ENCODE measurements around the gene ZPBP2. TPM values are rescaled to one million over a fixed set of nuclear protein-coding genes. Genes with fewer than 3 reads are reported as not detected.

The ZPBP2 gene
- total and polyA plus RNA-seq, 2 of the 13 experiments (the other 11 are each of a cell fraction or from before 2014, with no cell fraction given) = not detected

DNA sequence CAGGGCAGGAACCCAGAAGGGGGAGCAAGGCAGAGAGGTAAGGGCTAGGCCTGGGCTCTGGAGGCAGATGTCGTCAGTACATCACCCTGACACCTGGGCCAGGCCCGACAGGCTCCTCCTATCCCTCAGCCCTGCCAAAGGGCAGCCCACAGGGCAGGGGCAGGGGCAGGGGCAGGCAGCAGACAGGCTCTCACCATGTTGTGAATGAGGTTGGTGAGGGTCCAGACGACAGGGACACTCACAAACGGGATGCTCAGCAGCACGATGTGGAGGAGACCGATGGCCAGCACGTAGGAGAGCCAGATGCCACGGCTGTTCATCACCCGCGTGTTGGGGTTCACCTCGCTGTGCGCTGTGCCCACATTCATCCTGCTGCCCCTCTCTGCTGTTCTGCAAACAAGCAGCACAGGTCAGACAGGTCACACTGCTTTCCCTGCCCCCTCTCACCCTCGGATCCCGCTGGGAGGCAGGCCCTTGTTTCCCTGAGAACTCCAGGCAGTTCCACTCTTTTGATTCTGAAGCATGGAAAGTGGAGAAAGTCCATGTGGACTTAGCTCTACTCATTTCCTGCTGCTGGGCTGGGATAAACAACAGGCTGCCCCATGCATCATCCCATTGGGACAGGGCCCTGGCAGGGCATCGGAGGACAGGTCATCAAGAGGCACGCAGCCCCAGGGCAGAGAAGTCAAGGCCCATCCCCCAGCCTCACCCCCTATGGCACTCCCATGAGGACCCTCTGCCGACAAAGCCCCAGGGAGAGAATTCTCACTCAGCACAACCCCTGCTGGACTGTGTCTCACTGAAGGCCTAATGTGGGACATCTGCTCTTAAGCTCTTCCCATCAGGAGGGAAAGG, 56.1 kb downstream of the ZPBP2 start (continued):
- TF ChIP-seq, protein P1, sequence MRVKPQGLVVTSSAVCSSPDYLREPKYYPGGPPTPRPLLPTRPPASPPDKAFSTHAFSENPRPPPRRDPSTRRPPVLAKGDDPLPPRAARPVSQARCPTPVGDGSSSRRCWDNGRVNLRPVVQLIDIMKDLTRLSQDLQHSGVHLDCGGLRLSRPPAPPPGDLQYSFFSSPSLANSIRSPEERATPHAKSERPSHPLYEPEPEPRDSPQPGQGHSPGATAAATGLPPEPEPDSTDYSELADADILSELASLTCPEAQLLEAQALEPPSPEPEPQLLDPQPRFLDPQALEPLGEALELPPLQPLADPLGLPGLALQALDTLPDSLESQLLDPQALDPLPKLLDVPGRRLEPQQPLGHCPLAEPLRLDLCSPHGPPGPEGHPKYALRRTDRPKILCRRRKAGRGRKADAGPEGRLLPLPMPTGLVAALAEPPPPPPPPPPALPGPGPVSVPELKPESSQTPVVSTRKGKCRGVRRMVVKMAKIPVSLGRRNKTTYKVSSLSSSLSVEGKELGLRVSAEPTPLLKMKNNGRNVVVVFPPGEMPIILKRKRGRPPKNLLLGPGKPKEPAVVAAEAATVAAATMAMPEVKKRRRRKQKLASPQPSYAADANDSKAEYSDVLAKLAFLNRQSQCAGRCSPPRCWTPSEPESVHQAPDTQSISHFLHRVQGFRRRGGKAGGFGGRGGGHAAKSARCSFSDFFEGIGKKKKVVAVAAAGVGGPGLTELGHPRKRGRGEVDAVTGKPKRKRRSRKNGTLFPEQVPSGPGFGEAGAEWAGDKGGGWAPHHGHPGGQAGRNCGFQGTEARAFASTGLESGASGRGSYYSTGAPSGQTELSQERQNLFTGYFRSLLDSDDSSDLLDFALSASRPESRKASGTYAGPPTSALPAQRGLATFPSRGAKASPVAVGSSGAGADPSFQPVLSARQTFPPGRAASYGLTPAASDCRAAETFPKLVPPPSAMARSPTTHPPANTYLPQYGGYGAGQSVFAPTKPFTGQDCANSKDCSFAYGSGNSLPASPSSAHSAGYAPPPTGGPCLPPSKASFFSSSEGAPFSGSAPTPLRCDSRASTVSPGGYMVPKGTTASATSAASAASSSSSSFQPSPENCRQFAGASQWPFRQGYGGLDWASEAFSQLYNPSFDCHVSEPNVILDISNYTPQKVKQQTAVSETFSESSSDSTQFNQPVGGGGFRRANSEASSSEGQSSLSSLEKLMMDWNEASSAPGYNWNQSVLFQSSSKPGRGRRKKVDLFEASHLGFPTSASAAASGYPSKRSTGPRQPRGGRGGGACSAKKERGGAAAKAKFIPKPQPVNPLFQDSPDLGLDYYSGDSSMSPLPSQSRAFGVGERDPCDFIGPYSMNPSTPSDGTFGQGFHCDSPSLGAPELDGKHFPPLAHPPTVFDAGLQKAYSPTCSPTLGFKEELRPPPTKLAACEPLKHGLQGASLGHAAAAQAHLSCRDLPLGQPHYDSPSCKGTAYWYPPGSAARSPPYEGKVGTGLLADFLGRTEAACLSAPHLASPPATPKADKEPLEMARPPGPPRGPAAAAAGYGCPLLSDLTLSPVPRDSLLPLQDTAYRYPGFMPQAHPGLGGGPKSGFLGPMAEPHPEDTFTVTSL (CRISPR knock-in tag; IDR thresholded peaks at IDR 0.05; ENCODE audit: borderline replicate concordance) = peak; percentile 98
- TF ChIP-seq JUNB (CRISPR knock-in tag; IDR thresholded peaks at IDR 0.05; ENCODE audit: borderline replicate concordance) (peak; percentile 85), ARNT2 (CRISPR knock-in tag; IDR thresholded peaks at IDR 0.05; ENCODE audit: low read depth) (peak; percentile 99), ERF (CRISPR knock-in tag; IDR thresholded peaks at IDR 0.05) (peak; percentile 100), RXRB (CRISPR knock-in tag; IDR thresholded peaks at IDR 0.05; ENCODE audit: borderline replicate concordance) (peak; percentile 99), MEIS2 (CRISPR knock-in tag; IDR thresholded peaks at IDR 0.05) (peak; percentile 99), BCL6 (CRISPR knock-in tag; IDR thresholded peaks at IDR 0.05) (peak; percentile 92), AGO2 (optimal IDR thresholded peaks at IDR 0.05; ENCODE audit: low read depth, low read length) (peak; percentile 77), ZNF432 (CRISPR knock-in tag; IDR thresholded peaks at IDR 0.05; ENCODE audit: borderline replicate concordance) (no peak), PITX1 (CRISPR knock-in tag; IDR thresholded peaks at IDR 0.05) (peak; percentile 94), KLF16 (CRISPR knock-in tag; IDR thresholded peaks at IDR 0.05) (peak in 1 of 2 experiments; percentile 97; a peak in 2 of 4 replicates), ZSCAN20 (CRISPR knock-in tag; IDR thresholded peaks at IDR 0.05; ENCODE audit: borderline replicate concordance) (peak; percentile 78; the same call in 1 of the 2 replicates)
- TF ChIP-seq, protein P2, sequence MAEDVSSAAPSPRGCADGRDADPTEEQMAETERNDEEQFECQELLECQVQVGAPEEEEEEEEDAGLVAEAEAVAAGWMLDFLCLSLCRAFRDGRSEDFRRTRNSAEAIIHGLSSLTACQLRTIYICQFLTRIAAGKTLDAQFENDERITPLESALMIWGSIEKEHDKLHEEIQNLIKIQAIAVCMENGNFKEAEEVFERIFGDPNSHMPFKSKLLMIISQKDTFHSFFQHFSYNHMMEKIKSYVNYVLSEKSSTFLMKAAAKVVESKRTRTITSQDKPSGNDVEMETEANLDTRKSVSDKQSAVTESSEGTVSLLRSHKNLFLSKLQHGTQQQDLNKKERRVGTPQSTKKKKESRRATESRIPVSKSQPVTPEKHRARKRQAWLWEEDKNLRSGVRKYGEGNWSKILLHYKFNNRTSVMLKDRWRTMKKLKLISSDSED (CRISPR knock-in tag; IDR thresholded peaks at IDR 0.05) = 0 out of 2 replicates have a peak, but pooled peaks have one; percentile 45
- TF ChIP-seq, protein P3, sequence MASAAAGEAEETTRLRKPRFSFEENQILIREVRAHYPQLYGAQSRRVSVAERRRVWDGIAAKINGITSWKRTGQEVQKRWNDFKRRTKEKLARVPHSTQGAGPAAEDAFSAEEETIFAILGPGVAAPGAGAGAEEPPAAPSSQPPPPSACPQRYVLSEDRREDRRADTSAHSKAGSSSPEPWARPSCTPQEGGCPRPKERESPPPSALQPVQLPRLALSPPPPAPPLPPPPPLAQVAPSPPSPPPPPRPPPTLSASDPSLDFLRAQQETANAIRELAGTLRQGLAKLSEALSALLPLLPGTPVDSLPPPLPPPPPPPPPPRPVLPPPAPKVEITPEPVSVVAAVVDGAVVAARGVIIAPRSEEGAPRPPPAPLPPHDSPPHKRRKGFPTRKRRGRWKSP (CRISPR knock-in tag; IDR thresholded peaks at IDR 0.05) = peak; percentile 88; the same call in 1 of the 2 replicates
- TF ChIP-seq, protein P4, sequence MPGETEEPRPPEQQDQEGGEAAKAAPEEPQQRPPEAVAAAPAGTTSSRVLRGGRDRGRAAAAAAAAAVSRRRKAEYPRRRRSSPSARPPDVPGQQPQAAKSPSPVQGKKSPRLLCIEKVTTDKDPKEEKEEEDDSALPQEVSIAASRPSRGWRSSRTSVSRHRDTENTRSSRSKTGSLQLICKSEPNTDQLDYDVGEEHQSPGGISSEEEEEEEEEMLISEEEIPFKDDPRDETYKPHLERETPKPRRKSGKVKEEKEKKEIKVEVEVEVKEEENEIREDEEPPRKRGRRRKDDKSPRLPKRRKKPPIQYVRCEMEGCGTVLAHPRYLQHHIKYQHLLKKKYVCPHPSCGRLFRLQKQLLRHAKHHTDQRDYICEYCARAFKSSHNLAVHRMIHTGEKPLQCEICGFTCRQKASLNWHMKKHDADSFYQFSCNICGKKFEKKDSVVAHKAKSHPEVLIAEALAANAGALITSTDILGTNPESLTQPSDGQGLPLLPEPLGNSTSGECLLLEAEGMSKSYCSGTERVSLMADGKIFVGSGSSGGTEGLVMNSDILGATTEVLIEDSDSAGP (CRISPR knock-in tag; IDR thresholded peaks at IDR 0.05; ENCODE audit: borderline replicate concordance) = peak; percentile 93
- TF ChIP-seq, protein P5, sequence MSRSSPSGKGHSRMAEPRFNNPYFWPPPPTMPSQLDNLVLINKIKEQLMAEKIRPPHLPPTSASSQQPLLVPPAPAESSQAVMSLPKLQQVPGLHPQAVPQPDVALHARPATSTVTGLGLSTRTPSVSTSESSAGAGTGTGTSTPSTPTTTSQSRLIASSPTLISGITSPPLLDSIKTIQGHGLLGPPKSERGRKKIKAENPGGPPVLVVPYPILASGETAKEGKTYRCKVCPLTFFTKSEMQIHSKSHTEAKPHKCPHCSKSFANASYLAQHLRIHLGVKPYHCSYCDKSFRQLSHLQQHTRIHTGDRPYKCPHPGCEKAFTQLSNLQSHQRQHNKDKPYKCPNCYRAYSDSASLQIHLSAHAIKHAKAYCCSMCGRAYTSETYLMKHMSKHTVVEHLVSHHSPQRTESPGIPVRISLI (CRISPR knock-in tag; IDR thresholded peaks at IDR 0.05; ENCODE audit: borderline replicate concordance) = peak; percentile 61; the same call in 1 of the 2 replicates
